Measurements from ENCODE around the gene AHR. TPM values are rescaled to one million over a fixed set of nuclear protein-coding genes. Genes with fewer than 3 reads are reported as not detected.

The AHR gene
- total RNA-seq, 1 donor from 2014 or later: 24.4 TPM

- DNase-seq: no peak
- Mint-ChIP-seq H3K27me3 (no peaks in the 10 kb centered on the region), H3K9me3 (no peaks in the 10 kb centered on the region), H3K4me1 (no peaks in the 10 kb centered on the region), H3K27ac (no peak overlapping the region), H3K36me3 (ENCODE audit: low read depth) (peaks cover 9% of the 10 kb centered on the region), H3K4me3 (no peak overlapping the region)
- no peak for ATAC-seq (ENCODE audit: low read depth)
- no peak for TF ChIP-seq CTCF (IDR thresholded peaks at IDR 0.05)
- intact Hi-C loops (cut with micrococcal nuclease): no loop called here
- CTCF ChIA-PET: interaction anchor here (1.6 kb wide), 1 partner anchor 337 kb away, joined by 5 read pairs; no protein-coding TSS in a partner anchor
- POLR2A ChIA-PET: no interaction called here
These were observed 22.2 kb downstream of the AHR start for GRCh38 chr7:17320657-17321056.

- Mint-ChIP-seq H3K27me3 (no peaks in the 10 kb centered on the region), H3K27ac (no peak overlapping the region), H3K4me3 (no peak overlapping the region), H3K4me1 (no peaks in the 10 kb centered on the region), H3K9me3 (no peaks in the 10 kb centered on the region), H3K36me3 (ENCODE audit: low read depth) (peaks cover 24% of the 10 kb centered on the region)
- ATAC-seq (ENCODE audit: low read depth) (no peak), DNase-seq (no peak)
- CTCF ChIA-PET: no interaction called here
- no peak for TF ChIP-seq CTCF (IDR thresholded peaks at IDR 0.05)
- POLR2A ChIA-PET: no interaction called here
- intact Hi-C loops (cut with micrococcal nuclease): no loop called here
These were observed 26.9 kb downstream of the AHR start for GRCh38 chr7:17325364-17325763.

- POLR2A ChIA-PET: no interaction called here
- TF ChIP-seq CTCF (IDR thresholded peaks at IDR 0.05): no peak
- CTCF ChIA-PET: no interaction called here
- intact Hi-C loops (cut with micrococcal nuclease): no loop called here
- no peak overlapping the region for H3K27ac Mint-ChIP-seq
- H3K27me3 Mint-ChIP-seq: no peaks in the 10 kb centered on the region
- ATAC-seq (ENCODE audit: low read depth): no peak
- DNase-seq: no peak
- H3K36me3 Mint-ChIP-seq (ENCODE audit: low read depth): peaks cover 31% of the 10 kb centered on the region
- H3K4me1 Mint-ChIP-seq: no peaks in the 10 kb centered on the region
- H3K9me3 Mint-ChIP-seq: no peaks in the 10 kb centered on the region
- no peak overlapping the region for H3K4me3 Mint-ChIP-seq
These were observed 27.9 kb downstream of the AHR start for GRCh38 chr7:17326378-17326777.

DNA sequence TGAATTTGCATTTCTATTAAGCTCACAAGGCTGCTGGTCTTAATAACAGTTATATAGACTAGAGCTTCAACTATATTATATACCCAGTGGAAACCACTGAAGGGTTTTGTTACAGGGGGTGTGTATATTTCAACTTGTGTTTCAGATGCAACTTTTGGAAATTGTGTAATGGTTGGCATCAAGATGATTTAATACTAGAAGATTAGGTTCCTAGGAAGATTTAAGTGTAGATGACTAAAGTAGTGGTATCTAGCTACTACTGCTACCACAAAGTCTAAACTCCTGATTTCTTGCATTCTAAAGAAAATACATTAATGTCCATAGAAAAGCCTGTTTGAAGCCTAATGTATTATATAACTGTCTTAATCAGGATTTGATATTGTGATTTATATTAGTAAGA is 30.2 kb downstream of the AHR start:
- CTCF ChIA-PET: no interaction called here
- no peak for DNase-seq
- H3K27me3 Mint-ChIP-seq: no peaks in the 10 kb centered on the region
- peaks cover 45% of the 10 kb centered on the region for H3K36me3 Mint-ChIP-seq (ENCODE audit: low read depth)
- intact Hi-C loops (cut with micrococcal nuclease): no loop called here
- H3K9me3 Mint-ChIP-seq: no peaks in the 10 kb centered on the region
- H3K27ac Mint-ChIP-seq: no peak overlapping the region
- POLR2A ChIA-PET: no interaction called here
- no peak for TF ChIP-seq CTCF (IDR thresholded peaks at IDR 0.05)
- no peak overlapping the region for H3K4me3 Mint-ChIP-seq
- no peaks in the 10 kb centered on the region for H3K4me1 Mint-ChIP-seq
- no peak for ATAC-seq (ENCODE audit: low read depth)

DNA sequence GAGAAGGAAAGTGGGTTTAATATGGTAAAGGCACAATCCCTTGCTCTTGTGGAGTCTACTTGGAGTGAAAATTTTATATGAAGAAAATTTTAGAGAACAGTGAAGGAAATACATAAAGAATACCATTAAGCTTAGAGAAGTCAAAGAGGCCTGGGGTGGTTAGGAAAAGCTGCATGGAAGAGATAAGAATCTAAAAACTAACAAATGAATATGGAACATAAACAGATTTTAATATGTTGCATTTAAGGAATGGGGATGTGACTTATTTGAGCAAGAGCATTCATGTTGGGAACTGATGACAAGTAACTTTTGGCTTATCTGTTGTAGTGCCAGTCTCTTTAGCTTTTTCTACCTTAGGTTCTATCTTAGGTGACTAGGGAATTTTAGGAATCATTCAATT is 31.0 kb downstream of the AHR start:
- Mint-ChIP-seq H3K4me1 (no peaks in the 10 kb centered on the region), H3K27me3 (no peaks in the 10 kb centered on the region), H3K9me3 (no peaks in the 10 kb centered on the region), H3K27ac (no peak overlapping the region), H3K4me3 (no peak overlapping the region), H3K36me3 (ENCODE audit: low read depth) (peaks cover 53% of the 10 kb centered on the region)
- CTCF ChIA-PET: no interaction called here
- no peak for DNase-seq
- POLR2A ChIA-PET: no interaction called here
- TF ChIP-seq CTCF (IDR thresholded peaks at IDR 0.05): no peak
- ATAC-seq (ENCODE audit: low read depth): no peak
- intact Hi-C loops (cut with micrococcal nuclease): no loop called here
